GM10847 (cell line): Measurements from ENCODE around the gene ZBTB49.

Experiments used
- POLR2A ChIP-seq: IDR thresholded peaks from 2 replicates; pipeline ENCODE4 v1.6.1; 2011; ENCODE audit not compliant: insufficient read length; ENCODE audit errors: extremely low read depth

The ZBTB49 gene

DNA sequence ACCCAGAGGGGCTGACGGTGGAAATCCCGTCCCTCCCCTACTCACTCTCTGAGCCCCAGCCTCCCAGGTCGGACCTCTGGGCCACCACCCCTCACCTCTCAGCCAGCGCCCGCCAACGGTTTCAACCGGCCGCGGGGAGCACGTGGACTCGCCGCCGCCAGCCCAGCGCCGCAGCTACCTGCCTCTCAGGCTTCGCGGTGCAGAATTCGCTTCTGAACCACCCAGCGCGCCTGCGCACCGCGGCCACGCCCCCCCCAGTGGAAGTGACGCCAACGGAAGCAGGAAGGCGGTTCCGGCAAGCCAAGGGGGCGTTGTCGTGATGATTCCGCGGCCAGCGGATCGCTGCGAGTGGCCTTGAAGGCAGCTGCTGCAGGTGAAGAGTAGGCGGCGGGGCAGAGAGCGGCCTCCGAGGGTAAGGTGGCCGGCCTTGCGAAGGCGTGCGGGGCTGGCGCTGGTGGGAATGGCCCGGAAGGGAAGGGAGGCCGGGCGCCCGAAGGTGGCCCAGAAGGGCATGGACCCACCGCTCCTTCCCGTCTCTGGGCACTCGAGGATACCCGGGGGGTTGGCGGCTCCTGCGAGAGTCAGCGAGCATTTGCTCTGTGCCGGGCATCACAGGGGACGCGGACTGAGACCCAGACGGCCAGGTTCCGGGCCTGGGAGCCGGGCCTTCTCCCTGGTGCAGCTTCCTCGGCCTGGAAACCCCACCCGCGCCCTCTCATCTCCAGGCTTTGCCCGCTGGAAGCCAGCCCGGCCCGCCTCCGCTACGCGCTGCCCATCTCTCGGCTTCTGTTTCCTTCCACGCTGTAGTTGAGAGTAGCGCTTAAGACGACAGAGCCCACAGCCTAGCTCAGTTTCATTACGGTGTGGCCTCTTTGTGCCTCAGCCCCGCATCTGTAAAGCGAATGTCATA lies at the start of gene ZBTB49, which contains the start of gene LYAR:
Gene ZBTB49, plus strand, starts transcription at position 311 of the 910 bp plus-strand sequence. CDS start 9,695 bp downstream, outside the sequence.
Gene LYAR, minus strand, starts transcription at position 214 of the 910 bp plus-strand sequence. CDS start 6,412 bp downstream, outside the sequence.
- TF ChIP-seq POLR2A, result peak; percentile 82

DNA sequence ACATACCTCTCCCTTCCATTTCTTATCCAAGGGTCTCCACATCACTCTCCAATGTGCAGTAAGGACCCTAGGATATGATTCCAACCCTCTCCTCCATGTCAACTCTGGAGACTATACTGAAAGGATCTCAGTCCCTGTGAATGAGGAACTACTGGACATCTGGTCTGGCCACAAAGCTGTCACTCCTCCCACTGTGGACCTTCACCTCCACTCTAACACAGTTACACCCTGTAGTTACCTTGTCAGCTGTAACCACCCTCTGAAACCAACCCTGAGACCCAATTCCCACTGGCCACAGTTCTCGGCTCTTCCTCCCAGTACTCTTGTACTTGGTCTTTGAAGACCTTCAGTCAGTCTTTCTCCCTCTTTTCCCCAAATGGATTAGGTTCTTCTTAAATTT lies 44.9 kb upstream of the ZBTB49 start:
- no peak for TF ChIP-seq POLR2A

- no peak for TF ChIP-seq POLR2A
Observed at GRCh38 chr4:4247696-4248028, 42.4 kb upstream of the ZBTB49 start.

DNA sequence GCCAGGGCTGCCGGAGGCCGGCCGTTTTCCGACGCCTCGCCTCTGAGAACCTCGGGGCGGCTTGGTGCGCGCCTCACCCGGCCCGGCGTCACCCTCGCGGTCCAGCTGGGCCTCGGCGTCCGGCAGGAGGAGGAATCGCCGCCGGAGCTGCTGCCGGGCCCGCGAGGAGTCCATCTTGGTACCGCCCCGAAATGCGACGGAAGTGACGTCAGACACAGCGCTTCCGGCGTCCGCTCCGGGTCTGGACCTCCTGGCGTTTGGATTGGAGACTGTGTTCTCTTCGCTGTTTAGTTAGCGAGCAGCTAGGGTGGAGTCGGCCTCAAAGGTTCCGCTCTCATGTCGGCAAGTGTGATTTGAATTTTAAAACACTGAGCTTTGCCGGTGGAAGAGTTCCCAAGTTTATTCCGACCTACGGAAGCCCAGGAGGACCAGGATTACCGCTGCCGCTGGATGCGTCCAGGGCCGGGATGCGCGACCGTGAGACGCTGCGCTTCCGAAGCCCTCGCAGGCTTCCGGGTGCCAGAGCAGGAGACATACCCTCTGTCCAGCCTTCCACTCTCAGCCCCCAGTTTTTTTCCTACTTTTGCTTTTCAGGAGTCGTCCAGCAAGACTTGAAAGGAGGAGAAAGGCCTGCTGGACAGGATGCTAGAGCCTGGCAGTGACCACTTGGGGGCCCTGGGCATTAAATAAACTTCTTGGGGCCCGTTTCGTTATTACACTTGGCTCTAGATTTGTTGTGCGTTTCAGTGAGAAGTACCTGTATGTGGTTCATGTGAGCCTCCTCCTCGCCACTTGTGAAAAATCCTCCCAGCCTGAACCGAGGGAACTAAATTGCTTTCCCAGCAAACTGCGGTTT lies 41.8 kb upstream of the ZBTB49 start, which contains the start of gene TMEM128:
Gene TMEM128, minus strand, starts transcription at position 195 of the 856 bp plus-strand sequence. Its CDS starts 21 bp downstream, at position 174.
- TF ChIP-seq POLR2A, result peak; percentile 95

DNA sequence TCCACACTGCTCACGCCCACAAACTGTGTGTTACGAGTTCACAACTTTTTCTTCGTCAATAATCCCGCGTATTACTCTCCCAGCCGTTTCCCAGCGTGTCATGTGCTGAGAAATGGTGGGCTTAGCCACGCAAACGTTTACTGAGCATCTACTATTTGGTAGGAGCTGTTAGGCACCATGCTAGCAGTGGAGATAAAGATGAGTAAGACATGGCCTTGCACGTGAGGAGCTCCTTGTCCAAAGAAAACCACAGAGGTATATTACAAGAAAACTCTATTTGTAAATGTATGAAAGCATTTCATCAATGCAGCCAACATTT lies 41.2 kb upstream of the ZBTB49 start:
- TF ChIP-seq POLR2A, result no peak

DNA sequence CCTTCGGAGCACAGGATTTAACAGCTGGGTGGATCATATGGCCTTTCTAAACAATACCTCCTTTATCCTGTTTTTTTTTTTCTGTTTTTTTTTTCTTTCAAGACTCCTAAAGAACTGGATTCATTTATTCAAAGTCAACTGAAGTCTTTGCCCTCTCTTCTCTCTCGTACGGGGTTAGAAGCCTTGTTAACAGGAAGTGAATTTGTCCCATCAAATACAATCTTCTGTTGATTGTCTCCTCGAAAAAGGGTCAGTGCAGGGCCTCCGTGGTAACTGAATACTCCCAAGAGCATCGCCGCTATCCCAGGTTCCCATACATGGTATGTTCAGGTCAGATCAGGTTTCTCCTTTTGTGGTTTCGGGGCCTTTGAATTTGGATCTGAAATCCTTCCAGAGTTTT lies 40.2 kb upstream of the ZBTB49 start:
- TF ChIP-seq POLR2A, result no peak

- no peak for TF ChIP-seq POLR2A
Observed at GRCh38 chr4:4254199-4254598, 35.9 kb upstream of the ZBTB49 start.

- no peak for TF ChIP-seq POLR2A
Observed at GRCh38 chr4:4254666-4255065, 35.4 kb upstream of the ZBTB49 start.

DNA sequence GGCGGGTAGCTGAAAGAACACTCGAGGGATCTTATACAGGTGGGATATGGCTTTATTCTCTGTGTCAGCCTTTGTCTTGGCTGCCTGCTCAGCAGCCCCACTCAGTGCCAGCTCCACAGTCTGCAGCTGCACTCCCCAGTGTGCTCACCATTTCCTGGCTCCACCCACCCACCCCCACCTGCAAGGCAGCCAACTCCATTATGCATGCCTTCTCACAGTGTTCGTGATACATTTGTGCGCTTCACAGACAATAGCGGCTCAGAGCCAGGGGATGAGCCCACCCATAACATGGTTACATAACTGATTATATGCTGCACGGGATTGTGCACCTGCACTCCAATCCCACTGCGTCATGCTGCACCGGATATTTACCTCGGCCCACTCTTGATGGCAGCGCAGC lies 33.3 kb upstream of the ZBTB49 start:
- no peak for TF ChIP-seq POLR2A

GRCh38 chr4:4259484-4260100 lies 30.5 kb upstream of the ZBTB49 start:
- TF ChIP-seq POLR2A, result no peak

GRCh38 chr4:4260185-4260751 lies 29.8 kb upstream of the ZBTB49 start:
- TF ChIP-seq POLR2A, result no peak

GRCh38 chr4:4267981-4268380 lies 22.1 kb upstream of the ZBTB49 start:
- no peak for TF ChIP-seq POLR2A

DNA sequence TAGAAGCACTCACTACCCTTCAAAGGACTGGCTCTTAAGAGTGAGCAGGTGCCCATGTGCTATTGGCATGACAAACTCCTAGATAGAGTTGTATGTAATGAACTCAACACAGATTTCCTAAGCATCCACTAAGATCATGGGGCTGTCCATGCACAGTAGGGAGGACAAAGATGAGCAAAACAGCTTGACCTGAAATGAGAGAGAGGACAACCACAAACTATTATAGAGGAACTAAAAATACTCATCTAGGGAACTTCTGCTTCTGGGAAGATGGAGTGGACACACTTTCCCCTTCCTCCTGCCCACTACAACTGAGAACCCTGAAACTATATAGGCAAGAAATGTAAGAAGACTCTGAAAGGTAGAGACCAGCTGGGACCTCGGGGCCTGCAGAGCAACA lies 21.3 kb upstream of the ZBTB49 start:
- TF ChIP-seq POLR2A, result no peak

- TF ChIP-seq POLR2A, result no peak
Observed at GRCh38 chr4:4269331-4269731, 20.7 kb upstream of the ZBTB49 start.

- no peak for TF ChIP-seq POLR2A
Observed at GRCh38 chr4:4269856-4270255, 20.2 kb upstream of the ZBTB49 start.

DNA sequence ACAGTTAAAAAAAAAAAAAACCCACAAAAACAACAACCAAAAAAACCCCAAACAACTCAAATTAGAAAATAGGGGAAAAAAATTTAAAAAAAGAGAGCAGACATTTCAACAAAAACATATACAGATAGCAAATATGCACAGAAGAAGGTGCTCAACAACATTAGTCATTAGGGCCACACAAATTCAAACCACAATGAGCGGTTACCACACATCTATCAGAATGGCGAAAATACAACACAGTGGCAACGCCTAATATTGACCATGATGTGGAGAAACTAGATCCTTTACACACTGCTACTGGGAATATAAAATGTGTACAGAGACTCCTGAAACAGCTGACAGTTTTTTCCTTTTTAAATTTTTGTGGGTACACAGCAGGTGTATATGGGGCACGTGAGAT lies 19.5 kb upstream of the ZBTB49 start:
- no peak for TF ChIP-seq POLR2A

DNA sequence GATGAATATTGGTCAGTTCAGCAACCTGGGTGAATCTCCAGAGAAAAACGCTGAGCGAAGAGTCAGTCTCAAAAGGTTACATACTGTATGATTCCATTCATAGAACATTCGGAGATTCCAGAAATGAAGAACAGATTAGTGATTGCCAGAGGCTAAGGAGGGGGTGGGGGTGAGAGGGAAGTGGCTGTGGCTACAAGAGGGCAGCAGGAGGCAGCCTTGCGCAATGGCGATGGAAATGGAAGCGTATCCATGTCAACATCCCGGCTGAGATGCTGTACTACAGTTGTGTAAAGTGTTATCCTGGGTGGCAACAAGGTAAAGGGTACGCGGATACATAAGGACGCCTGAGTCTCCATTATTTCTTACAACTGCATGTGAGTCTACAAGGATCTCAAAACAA lies 18.1 kb upstream of the ZBTB49 start:
- TF ChIP-seq POLR2A, result no peak
